ENCODE data around the gene OAF.

GRCh38 chr11:120181376-120181975 is 29.4 kb upstream of the OAF start:
- TF ChIP-seq CTCF (IDR thresholded peaks at IDR 0.05; ENCODE audit: borderline replicate concordance, extremely low read depth, low read length, poor library complexity, severe bottlenecking) (no peak), EZH2 (IDR thresholded peaks at IDR 0.05; ENCODE audit: borderline replicate concordance, low read depth, low read length, severe bottlenecking) (no peak)

Measured in DND-41 (cell line).